HepG2 (cell line): ENCODE results near the gene SLC27A3. TPM values are rescaled to one million over a fixed set of nuclear protein-coding genes. Genes with fewer than 3 reads are reported as not detected.
A peak's percentile ranks its signal among the peaks of the same experiment; 100 is the strongest.

Experiments
- ARID3A ChIP-seq: IDR thresholded peaks from 2 replicates; pipeline ENCODE4 v1.6.1; 2012; ENCODE audit warnings: low read depth, low read length, improper control_type of control experiment
- CBX2 ChIP-seq, 2 experiments: fragments of 200-600 bp in 1 of 2; sonication (generic); formaldehyde crosslinking in 1 of 2; IDR thresholded peaks; 2 replicates each; pipeline versions ENCODE4 v1.7.0 to v1.8.1; 2018 to 2022; ENCODE audit warnings: low read depth in 2 of 2, low read length in 1 of 2, mild to moderate bottlenecking in 1 of 2, missing genetic modification reagents in 1 of 2
- CCAR2 ChIP-seq: fragments of 200-400 bp; formaldehyde crosslinking; optimal IDR thresholded peaks from 2 replicates; pipeline ENCODE3; 2018; ENCODE audit warnings: low read depth, mild to moderate bottlenecking, low read length, moderate library complexity
- ETV5 ChIP-seq: IDR thresholded peaks from 2 replicates; pipeline ENCODE4 v1.6.1; 2018; ENCODE audit warnings: missing biosample characterization, missing genetic modification reagents, inconsistent platforms, borderline replicate concordance
- FOXP4 ChIP-seq: sonication (generic); formaldehyde crosslinking; IDR thresholded peaks from 2 replicates; pipeline ENCODE4 v1.4.0; 2020; ENCODE audit warnings: missing genetic modification reagents
- GMEB1 ChIP-seq: sonication (generic); formaldehyde crosslinking; IDR thresholded peaks from 2 replicates; pipeline ENCODE4 v1.5.1; 2020; ENCODE audit warnings: missing genetic modification reagents, mild to moderate bottlenecking, borderline replicate concordance
- HOMEZ ChIP-seq: IDR thresholded peaks from 2 replicates; pipeline ENCODE4 v1.6.1; 2016; ENCODE audit warnings: low read depth
- KDM3A ChIP-seq: IDR thresholded peaks from 2 replicates; pipeline ENCODE4 v1.6.1; 2018; ENCODE audit warnings: low read depth, missing compliant biosample characterization
- KLF13 ChIP-seq: sonication (generic); formaldehyde crosslinking; IDR thresholded peaks from 2 replicates; pipeline ENCODE4 v1.4.0; 2020; ENCODE audit warnings: mild to moderate bottlenecking, missing genetic modification reagents
- NONO ChIP-seq, 2 experiments: fragments of 450-650 bp in 1 of 2; sonication (generic) in 1 of 2; formaldehyde crosslinking in 1 of 2; IDR thresholded peaks in 1 of 2; conservative IDR thresholded peaks in 1 of 2; 2 replicates each; pipeline versions ENCODE4 v1.6.1 to v1.8.0; 2017 to 2022; ENCODE audit warnings: mild to moderate bottlenecking in 1 of 2, missing genetic modification reagents in 1 of 2, moderate library complexity in 1 of 2
- POLR2AphosphoS2 ChIP-seq: IDR thresholded peaks from 2 replicates; pipeline ENCODE4 v1.6.1; 2011; ENCODE audit warnings: low read depth, low read length, improper control_type of control experiment
- TBX2 ChIP-seq: sonication (generic); formaldehyde crosslinking; IDR thresholded peaks from 2 replicates; pipeline ENCODE4 v1.5.0; 2020; ENCODE audit warnings: missing genetic modification reagents, mild to moderate bottlenecking, borderline replicate concordance
- TEAD2 ChIP-seq: sonication (generic); formaldehyde crosslinking; IDR thresholded peaks from 2 replicates; pipeline ENCODE4 v1.9.0; 2021; ENCODE audit warnings: missing genetic modification reagents
- ZBTB26 ChIP-seq: IDR thresholded peaks from 2 replicates; pipeline ENCODE4 v1.6.1; 2016; ENCODE audit warnings: missing compliant biosample characterization, missing genetic modification reagents, borderline replicate concordance
- ZMAT5 ChIP-seq: sonication (generic); formaldehyde crosslinking; IDR thresholded peaks from 2 replicates; pipeline ENCODE4 v1.5.0; 2020; ENCODE audit warnings: mild to moderate bottlenecking, low read depth, missing genetic modification reagents, borderline replicate concordance
- ZNF350 ChIP-seq: sonication (generic); formaldehyde crosslinking; IDR thresholded peaks from 2 replicates; pipeline ENCODE4 v1.4.0; 2020; ENCODE audit warnings: mild to moderate bottlenecking, low read depth, missing genetic modification reagents, borderline replicate concordance
- ZNF44 ChIP-seq: sonication (generic); formaldehyde crosslinking; IDR thresholded peaks from 2 replicates; pipeline ENCODE4 v1.5.1; 2020; ENCODE audit warnings: mild to moderate bottlenecking, missing genetic modification reagents
- ZNF567 ChIP-seq: sonication (generic); formaldehyde crosslinking; IDR thresholded peaks from 2 replicates; pipeline ENCODE4 v1.8.1; 2023; ENCODE audit warnings: mild to moderate bottlenecking, missing genetic modification reagents, borderline replicate concordance
- polyA plus RNA-seq, 8 experiments: library from polyadenylated mRNA; depleted of rRNA in 3 of 8; stranded (reverse) in 7 of 8; unstranded in 1 of 8; fragments of >200 nt; fragmentation: Illumina TruSeq in 4 of 8; extraction: Trizol in 4 of 8; gene quantifications; 2 replicates each; pipeline versions ENCODE4 v1.2.1 to v1.2.3, GENCODE V29; 2011 to 2016; ENCODE audit warnings: low read depth in 4 of 8, missing spikeins in 1 of 8, mixed read lengths in 1 of 8; ENCODE audit not compliant: insufficient read depth in 1 of 8
- total RNA-seq, 5 experiments: library from RNA; depleted of rRNA; stranded (reverse); fragments of >200 nt; fragmentation: Illumina TruSeq; extraction: Trizol; gene quantifications; 2 replicates each; pipeline ENCODE4 v1.2.3, GENCODE V29; 2016; ENCODE audit warnings: low read depth in 1 of 5

Gene SLC27A3
- total and polyA plus RNA-seq, 2 of the 13 experiments (the other 11 are each of a cell fraction or from before 2014, with no cell fraction given), result 4.3 to 10.3 TPM

DNA sequence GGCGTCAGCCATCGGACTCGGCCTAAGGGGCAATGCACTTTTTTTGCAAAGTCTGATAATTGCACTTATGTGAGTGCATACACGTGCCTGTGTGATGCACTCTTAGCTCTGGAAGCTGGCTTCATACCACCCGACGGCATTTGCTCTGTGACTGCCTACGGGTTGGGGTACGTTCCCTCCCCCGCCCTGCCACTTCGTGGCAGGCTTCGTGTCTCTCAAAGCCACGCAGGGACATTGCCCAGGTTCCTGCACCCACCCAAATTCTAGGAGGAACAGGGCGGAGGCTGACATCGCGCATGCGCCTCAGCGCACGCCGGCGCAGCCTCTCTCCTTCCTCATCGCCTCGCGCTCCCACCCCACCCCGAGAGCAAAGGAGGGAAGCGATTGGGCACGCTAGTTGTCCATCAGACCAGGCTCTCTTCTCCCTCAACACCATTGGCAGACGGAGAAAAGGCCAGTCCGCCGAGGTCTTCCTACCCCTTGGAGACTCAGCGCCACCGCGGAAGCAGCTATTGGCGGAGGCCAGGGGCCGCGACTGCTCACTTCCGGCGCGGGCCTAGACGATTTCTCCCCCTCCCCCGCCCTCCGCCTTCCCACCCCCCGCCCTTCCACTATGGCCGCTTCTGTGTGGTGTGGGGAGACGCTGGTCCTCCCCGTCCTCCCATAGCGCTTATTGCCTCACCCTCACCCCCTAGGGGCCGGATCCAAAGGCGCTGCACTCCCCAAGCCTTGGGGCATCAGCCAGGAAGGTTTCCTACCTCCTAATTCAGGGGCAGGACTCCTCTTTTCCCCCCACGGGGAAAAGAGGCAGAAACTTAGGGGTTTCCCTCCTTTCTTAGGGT is 47.5 kb upstream of the SLC27A3 start, which contains the start of gene INTS3 (continued):
- TF ChIP-seq FOXP4 (CRISPR knock-in tag) (no peak), ETV5 (CRISPR knock-in tag) (peak; percentile 48; the same call in 1 of the 2 replicates), ZNF44 (CRISPR knock-in tag) (peak; percentile 76; the same call in 1 of the 2 replicates), CCAR2 (no peak), TEAD2 (CRISPR knock-in tag) (no peak), ZBTB26 (0 out of 2 replicates have a peak, but pooled peaks have one; percentile 16), TBX2 (CRISPR knock-in tag) (no peak), KDM3A (no peak), ZMAT5 (no peak), CBX2 (IDR thresholded peaks at IDR 0.05; ENCODE audit: low read depth, low read length) (no peak), CBX2 (CRISPR knock-in tag; IDR thresholded peaks at IDR 0.05; ENCODE audit: low read depth) (no peak; the same call in 1 of the 2 replicates), ARID3A (no peak), POLR2AphosphoS2 (no peak), HOMEZ (CRISPR knock-in tag) (peak; percentile 20; the same call in 1 of the 2 replicates), KLF13 (CRISPR knock-in tag) (0 out of 2 replicates have a peak, but pooled peaks have one; percentile 50), ZNF567 (CRISPR knock-in tag) (0 out of 2 replicates have a peak, but pooled peaks have one; percentile 60), ZNF350 (CRISPR knock-in tag) (0 out of 2 replicates have a peak, but pooled peaks have one; percentile 9), NONO (IDR thresholded peaks at IDR 0.05) (no peak), NONO (CRISPR knock-in tag; conservative IDR thresholded peaks at IDR 0.05) (peak; percentile 46; the same call in 1 of the 2 replicates), GMEB1 (CRISPR knock-in tag) (peak; percentile 74; the same call in 1 of the 2 replicates)
